DND-41 (cell line): ENCODE measurements around the gene IFT74.

Source experiments
- ATAC-seq: fragments of 200-7000 bp; cut with Tn5 transposase; 3 replicates; pipeline ENCODE4 v1.9.1; 2021; ENCODE audit warnings: low read depth; ENCODE audit not compliant: insufficient read depth
- DNase-seq: peaks from one replicate; pipeline ENCODE4 v3.0.0-alpha.2; 2020
- H2AFZ ChIP-seq: 2 replicates; pipeline ENCODE4 v1.6.0; 2012; ENCODE audit warnings: low read depth, low read length
- H3K27ac ChIP-seq: 2 replicates; pipeline ENCODE4 v1.5.1; 2012; ENCODE audit warnings: low read length, inconsistent platforms
- H3K27me3 ChIP-seq: fragments of 200-600 bp; sonication (generic); 2 replicates; pipeline ENCODE4 v1.6.0; 2012; ENCODE audit warnings: low read length, mild to moderate bottlenecking, inconsistent platforms; ENCODE audit not compliant: insufficient read depth, poor library complexity
- H3K36me3 ChIP-seq: 2 replicates; pipeline ENCODE4 v1.5.1; 2012; ENCODE audit warnings: low read length, inconsistent platforms; ENCODE audit not compliant: insufficient read depth
- H3K4me1 ChIP-seq: 2 replicates; pipeline ENCODE4 v1.5.1; 2012; ENCODE audit warnings: mild to moderate bottlenecking, low read length; ENCODE audit not compliant: insufficient read depth
- H3K4me2 ChIP-seq: 2 replicates; pipeline ENCODE4 v1.6.0; 2012; ENCODE audit warnings: mild to moderate bottlenecking, moderate library complexity, low read length, inconsistent platforms; ENCODE audit not compliant: insufficient read depth
- H3K4me3 ChIP-seq, 2 experiments: fragments of 200-600 bp in 1 of 2; shearing (Covaris generic) in 1 of 2; 2 replicates each; pipeline ENCODE4 v1.5.1; 2012 to 2016; ENCODE audit warnings: inconsistent platforms in 2 of 2, low read length in 2 of 2, mild to moderate bottlenecking in 2 of 2, low read depth in 1 of 2, moderate library complexity in 1 of 2
- H3K79me2 ChIP-seq: 2 replicates; pipeline ENCODE4 v1.6.0; 2012; ENCODE audit warnings: low read length, inconsistent platforms; ENCODE audit not compliant: insufficient read depth
- H3K9ac ChIP-seq: 2 replicates; pipeline ENCODE4 v1.6.0; 2012; ENCODE audit warnings: low read depth, mild to moderate bottlenecking, inconsistent platforms, low read length, moderate library complexity
- H3K9me3 ChIP-seq: 2 replicates; pipeline ENCODE4 v1.5.1; 2012; ENCODE audit warnings: low read length, moderate library complexity, mild to moderate bottlenecking, inconsistent platforms; ENCODE audit not compliant: insufficient read depth, severe bottlenecking
- H4K20me1 ChIP-seq: 2 replicates; pipeline ENCODE4 v1.6.0; 2012; ENCODE audit warnings: low read length; ENCODE audit not compliant: insufficient read depth
- CTCF ChIP-seq: IDR thresholded peaks from 2 replicates; pipeline ENCODE4 v1.5.1; 2012; ENCODE audit warnings: borderline replicate concordance, low read length, moderate library complexity, mild to moderate bottlenecking; ENCODE audit not compliant: poor library complexity, severe bottlenecking; ENCODE audit errors: extremely low read depth
- EZH2 ChIP-seq: IDR thresholded peaks from 3 replicates; pipeline ENCODE4 v1.6.1; 2012; ENCODE audit warnings: borderline replicate concordance, low read depth, mild to moderate bottlenecking, moderate library complexity, low read length, inconsistent platforms; ENCODE audit not compliant: severe bottlenecking

The IFT74 gene

DNA sequence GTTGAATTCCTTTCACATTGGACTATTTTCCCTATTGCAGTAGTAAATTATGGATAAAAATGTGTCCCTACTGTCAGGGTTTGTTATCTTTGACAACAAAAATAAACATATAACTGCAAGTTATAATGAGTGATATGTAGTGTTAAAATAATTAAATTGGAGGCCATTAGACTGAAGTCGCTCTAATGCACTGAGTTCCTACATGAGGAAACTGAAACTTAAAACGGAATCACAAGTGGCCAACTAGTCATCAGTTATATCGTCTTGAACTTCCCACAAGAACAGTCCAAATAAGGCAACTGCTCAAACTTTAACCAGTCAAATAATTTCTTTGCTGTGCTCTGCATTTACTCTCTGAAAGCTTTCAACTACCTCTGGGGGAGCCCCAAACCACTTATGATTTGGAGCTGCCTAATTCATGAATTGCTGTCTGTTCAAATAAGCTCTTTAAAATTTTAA, 2.1 kb upstream of the IFT74 start:
- no peaks in the 10 kb centered on the region for H3K36me3 ChIP-seq
- H3K4me3 ChIP-seq, result no peak overlapping the region
- no peak overlapping the region for H3K9ac ChIP-seq
- no peak for DNase-seq
- H3K4me1 ChIP-seq, result peaks cover 28% of the 10 kb centered on the region
- peaks cover 22% of the 10 kb centered on the region for H3K79me2 ChIP-seq
- no peak overlapping the region for H3K4me2 ChIP-seq
- ATAC-seq, result no peak
- H2AFZ ChIP-seq, result no peak overlapping the region
- H3K27me3 ChIP-seq, result no peaks in the 10 kb centered on the region
- no peaks in the 10 kb centered on the region for H4K20me1 ChIP-seq
- no peak overlapping the region for H3K27ac ChIP-seq
- H3K9me3 ChIP-seq, result no peaks in the 10 kb centered on the region
- TF ChIP-seq CTCF, result no peak
- no peak for TF ChIP-seq EZH2

DNA sequence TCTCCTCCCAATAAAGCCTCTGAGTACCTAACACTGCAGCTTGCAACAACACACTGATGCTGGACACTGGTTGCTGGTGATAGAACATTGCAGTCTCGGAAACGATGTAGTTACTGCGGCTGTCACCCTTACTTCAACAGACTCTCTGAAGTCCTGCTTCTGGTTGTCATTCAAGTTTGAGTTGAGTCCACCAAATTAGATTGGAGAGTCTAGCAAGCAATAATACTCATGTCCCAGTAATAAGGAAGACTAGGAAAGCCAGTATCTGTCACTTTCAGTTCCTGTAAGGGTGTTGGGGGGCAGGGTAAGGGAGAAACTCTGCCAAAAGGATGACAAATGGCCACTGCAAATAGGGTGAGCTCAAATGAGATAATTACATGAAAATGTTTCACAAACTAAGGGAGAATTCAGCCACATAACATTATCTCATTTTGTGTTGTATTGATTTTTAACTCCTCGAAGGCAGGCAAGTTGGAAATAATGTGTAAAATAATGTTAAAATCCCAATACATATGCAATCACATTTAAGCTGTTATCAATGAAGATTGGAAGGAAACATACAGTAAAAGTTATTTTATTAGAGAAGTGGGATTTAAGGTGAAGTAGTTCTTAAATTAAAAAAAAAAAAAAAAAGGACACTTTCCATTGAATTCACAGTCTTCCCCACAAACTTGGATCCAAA, 849 bp upstream of the IFT74 start:
- no peaks in the 10 kb centered on the region for H3K9me3 ChIP-seq
- H3K79me2 ChIP-seq, result peaks cover 22% of the 10 kb centered on the region
- peak overlapping the region; percentile 75 for H3K9ac ChIP-seq
- peak overlapping the region; percentile 96 for H2AFZ ChIP-seq
- H3K27ac ChIP-seq, result peak overlapping the region; percentile 95
- peaks cover 28% of the 10 kb centered on the region for H3K4me1 ChIP-seq
- H3K27me3 ChIP-seq, result no peaks in the 10 kb centered on the region
- no peaks in the 10 kb centered on the region for H3K36me3 ChIP-seq
- ATAC-seq (no peak), DNase-seq (no peak)
- peak overlapping the region; percentile 70 for H3K4me2 ChIP-seq
- no peaks in the 10 kb centered on the region for H4K20me1 ChIP-seq
- TF ChIP-seq EZH2 (no peak), CTCF (no peak)
- H3K4me3 ChIP-seq, result peak overlapping the region; percentile 38 to 67; a peak in 3 of 4 replicates

- Histone ChIP-seq H2AFZ (peak overlapping the region; percentile 96), H3K27ac (peak overlapping the region; percentile 95), H3K36me3 (no peaks in the 10 kb centered on the region; the same call in 1 of the 2 replicates), H3K4me3 (peak overlapping the region; percentile 38 to 67), H3K4me1 (peaks cover 28% of the 10 kb centered on the region), H3K4me2 (peak overlapping the region; percentile 70), H3K9ac (peak overlapping the region; percentile 75), H3K27me3 (no peaks in the 10 kb centered on the region), H4K20me1 (no peaks in the 10 kb centered on the region), H3K79me2 (peaks cover 25% of the 10 kb centered on the region), H3K9me3 (no peaks in the 10 kb centered on the region)
- ATAC-seq (no peak), DNase-seq (no peak)
- TF ChIP-seq EZH2 (no peak), CTCF (no peak)
These were observed 635 bp downstream of the IFT74 start for GRCh38 chr9:26956860-26957233.
